HG03460 (cell line): Measurements from ENCODE around the gene ZNF740.
"Not testable (repeated sequence)": the region's sequence is repeated elsewhere in the genome, so short reads cannot be mapped to it uniquely, and the experiment has no call there.

ENCODE experiments used
- ATAC-seq: cut with Tn5 transposase; IDR thresholded peaks from one replicate; pipeline ENCODE4 v1.9.1; 2021; ENCODE audit not compliant: unreplicated experiment

The ZNF740 gene

DNA sequence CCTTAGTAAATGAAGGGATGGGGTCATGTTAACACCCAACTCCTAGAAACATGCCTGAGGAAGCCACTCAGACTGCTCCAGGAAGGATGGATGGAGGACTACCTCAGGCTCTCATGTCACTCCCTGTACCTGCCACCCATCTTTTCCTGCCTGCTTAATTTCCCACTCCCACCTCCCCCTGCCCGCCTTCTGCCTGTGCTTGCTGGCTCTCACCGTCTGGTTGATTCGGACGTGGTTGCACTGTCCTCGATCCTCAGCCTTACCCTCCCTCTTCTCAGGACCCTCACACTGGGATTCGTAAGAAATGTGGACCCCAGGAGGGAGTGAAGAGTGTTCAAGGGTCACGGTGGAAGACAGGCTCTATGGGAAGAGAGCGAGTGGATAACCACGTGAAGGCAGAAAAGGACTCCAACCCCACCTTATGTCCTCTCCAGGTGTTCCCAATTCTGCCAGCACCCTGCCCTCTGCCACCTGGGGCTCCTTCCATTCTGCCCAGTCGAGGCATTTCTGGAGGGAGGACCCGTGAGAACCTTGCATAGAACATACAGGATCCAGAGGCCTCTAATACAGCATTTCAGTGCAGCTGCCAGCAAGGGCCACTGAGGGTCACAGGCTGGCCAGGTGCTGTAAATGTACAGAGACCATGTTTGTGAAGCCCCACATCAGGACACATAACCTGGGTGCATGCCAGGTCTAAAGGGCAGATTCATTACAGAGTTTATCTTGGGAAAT, 13.6 kb downstream of the ZNF740 start:
- no peak for ATAC-seq

DNA sequence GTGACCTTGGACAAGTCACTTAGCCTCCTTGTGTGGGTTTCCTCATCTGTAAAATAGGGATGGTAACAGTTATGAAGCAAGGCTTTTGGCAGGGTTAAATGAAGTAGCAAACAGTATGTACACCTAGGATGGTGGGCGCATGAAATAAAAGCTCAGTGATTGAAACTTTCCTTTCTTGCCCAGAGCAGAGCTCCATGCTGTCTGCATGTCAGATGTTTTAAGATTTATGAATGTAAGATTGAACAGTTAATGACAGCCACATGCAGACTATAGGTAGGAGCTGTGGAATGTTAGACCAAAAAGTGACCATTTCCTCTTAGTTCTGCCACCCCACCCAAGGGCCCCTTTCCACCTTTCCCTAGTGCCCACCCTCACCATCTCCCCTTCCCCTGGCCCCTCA, 14.5 kb downstream of the ZNF740 start:
- no peak for ATAC-seq

DNA sequence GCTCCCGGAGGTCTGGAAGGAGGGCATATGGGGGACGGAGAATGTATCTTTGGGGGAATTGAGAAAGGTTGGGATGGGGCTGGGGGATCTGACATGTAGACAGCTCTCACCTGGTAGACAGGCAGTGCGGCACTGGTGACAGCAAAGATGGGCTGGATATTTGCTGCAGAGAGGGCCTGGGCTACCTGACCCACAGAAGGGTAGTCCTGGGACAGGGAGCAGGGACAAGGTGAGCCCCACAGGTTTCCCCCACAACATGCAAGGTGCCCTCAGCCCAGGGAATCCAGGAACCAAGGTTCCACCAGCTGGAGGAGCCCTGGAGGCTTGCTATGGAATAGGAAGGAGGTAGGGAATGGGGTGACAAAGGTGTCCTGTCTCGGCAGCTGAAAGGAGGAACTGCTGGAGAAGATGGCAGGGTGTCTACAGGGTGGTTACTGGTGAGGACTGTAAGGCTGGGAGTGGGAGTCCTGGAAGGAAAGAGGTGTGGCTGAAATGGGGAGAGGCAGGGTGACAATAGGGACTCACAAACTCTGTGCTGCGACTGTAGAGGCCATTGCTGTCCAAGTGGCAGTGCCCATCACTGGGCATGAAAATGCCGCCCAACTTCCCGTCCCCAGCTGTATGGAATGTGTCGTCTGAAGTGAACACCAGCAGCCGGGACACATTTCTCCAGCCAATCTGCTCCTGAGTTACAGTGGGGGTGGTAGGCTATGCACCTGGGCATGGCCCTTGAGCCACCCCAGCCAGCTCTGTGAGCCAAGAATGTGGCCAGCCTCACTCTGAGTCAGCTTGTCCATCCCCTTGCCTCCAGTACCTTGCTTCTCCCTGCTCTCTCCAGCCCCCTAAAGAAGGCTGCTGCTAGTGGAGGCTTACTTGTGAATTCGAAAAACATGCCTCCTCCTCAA, 15.2 kb downstream of the ZNF740 start:
- ATAC-seq = no peak

DNA sequence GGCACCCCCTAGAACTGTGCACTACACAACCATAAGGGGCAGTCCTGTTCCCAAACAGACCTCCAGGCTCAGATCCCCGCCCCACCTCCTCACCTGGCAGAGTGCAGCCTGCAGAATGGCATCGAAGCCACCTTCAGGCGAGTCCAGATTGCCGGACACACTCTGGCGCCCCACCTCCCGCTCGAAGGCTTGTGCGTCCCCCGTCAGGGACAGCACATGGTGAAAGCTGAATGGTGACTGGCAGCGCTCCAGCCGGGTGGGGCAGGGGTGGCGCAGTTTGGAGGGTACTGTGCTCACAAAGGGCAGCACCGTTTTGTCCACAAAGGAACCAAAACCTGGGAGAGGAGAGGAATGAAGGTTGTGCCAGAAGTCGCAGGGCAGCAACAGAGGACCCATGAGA, 16.0 kb downstream of the ZNF740 start:
- no peak for ATAC-seq

DNA sequence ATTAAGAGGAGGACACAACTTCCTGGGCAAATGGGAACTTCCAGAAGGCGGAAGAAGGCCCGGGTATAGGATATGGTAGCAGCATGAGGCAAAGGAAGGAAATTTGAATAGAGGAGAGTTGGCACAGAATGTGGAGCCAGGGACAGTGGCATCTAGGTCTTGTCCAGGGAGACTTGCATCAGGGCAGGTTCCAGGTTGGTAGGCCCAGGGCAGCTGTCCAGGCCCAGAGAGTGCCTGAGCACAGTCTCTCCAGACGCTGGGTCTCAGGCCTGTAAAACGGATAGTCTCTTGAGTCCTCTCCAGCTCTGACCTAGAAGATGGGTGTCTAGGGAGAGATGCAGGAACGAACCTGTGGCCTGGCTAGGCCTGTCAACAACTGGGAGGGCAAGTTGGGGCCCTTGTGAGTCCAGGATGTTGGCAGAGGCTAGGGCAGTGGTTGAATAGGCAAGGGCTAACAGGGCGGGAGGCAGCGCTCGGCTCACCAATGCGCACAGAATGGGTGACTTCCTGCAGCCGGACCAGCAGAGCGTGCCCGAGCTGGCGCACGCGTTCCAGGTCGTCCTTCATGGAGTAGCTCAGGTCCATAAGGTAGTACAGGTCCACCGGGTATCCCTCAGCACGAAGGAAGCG, 16.6 kb downstream of the ZNF740 start:
- ATAC-seq = no peak

DNA sequence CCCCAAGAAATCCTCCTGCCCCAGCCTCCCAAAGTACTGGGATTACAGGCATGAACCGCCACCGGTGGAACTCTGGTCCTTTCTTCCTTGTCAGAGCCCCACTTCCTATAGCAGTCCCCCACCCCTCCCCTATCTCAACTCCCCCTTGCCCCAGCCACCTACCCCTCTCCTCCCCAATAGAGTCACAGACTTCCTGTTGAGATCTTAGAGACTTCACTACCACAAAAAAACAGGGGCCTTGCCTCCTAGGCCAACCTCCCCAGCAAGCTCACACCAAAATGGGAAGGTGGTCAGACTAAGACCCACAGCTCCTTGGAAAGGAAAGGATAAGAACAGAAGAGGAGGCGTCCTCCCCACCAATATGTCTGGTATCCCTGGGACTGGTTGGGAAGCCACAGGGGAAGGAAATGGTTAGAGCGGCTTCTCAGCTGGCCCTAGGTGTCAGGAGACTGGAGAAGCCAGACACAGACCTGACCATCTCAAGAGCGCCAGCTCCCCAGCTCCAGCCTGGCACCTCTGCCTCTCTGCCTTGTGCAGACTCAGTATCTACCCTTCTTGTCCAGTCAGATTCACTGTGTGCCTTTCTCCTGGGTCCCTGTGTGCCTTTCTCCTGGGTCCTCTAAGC, 18.1 kb downstream of the ZNF740 start:
- no peak for ATAC-seq

DNA sequence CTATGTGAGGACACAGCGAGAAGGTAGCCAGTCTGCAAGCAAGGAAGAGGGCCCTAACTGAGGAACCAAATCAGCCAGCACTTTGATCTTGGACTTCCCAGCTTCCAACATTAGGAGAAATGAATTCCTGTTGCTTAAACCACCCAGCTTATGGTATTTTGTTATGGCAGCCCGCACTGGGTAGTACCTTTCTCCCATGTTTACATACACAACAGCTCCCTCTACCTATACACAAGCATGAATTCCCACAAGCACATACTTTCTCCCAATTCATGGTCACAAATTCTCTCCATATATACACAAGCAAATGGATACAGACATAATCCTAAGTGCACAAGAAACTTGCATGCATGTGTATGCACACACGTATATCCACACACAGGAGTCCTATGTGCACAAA, 19.2 kb downstream of the ZNF740 start:
- ATAC-seq = no peak

DNA sequence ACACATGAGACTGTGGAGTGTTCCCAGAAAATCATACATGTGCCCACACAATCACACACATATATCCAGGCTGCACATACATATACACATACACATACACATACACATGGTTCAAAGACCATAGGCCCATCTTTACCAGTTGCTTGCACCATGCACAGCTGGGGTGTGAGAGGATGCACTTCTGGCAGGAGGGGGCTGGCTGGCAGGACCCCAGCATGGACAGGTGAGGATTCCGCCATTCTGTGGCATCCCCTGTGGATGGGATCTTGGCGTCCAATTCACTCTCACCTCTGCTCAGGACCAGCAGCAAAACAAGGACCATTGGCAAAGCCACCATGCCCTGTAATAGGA, 19.6 kb downstream of the ZNF740 start:
- ATAC-seq = no peak

DNA sequence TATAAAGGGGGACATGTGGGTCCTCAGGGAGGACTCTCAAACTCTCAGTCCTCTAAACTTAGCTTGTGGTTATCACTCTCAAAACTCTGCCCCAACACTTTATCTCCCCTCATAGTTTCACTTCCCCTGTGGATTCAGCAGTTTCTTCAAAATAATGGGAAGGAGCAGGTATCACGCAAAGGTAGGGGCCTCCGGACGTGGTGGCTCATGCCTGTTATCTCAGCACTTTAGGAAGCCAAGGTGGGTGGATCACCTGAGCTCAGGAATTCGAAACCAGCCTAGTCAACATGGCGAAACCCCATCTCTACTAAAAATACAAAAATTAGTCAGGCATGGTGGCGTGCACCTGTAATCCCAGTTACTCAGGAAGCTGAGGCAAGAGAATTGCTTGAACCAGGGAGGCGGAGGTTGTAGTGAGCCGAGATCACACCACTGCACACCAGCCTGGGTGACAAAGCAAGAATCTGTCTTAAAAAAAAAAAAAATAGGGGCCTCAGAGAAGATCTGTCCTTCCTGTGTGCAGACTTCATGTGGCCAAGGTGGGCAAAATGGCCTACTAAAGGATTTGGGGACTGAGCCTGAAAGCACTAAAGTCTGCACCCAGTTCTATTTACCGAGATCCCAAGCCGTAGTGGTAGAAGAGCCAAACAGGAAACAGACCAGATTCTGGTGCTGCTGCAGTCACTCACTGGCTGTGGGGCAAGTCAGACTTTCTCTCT, 20.1 kb downstream of the ZNF740 start:
- peak; percentile 68 for ATAC-seq

DNA sequence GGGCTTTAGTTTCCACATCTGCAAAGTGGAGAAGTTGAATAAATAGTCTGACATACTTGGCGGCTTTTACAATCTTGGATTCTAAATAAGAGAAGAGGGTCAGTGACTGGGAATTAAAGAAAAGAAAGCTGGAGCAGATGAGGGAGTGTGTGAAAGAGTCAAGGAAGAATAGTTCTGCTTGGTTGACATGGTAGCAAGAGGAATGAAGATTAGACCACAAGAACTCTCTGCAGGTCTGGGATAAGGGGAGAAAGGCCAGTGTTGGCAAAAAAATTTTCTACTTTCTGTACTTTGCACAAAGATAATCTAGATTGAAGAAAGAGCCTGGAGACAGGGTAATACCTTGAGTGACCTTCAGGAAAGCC, 20.6 kb downstream of the ZNF740 start:
- no peak for ATAC-seq

DNA sequence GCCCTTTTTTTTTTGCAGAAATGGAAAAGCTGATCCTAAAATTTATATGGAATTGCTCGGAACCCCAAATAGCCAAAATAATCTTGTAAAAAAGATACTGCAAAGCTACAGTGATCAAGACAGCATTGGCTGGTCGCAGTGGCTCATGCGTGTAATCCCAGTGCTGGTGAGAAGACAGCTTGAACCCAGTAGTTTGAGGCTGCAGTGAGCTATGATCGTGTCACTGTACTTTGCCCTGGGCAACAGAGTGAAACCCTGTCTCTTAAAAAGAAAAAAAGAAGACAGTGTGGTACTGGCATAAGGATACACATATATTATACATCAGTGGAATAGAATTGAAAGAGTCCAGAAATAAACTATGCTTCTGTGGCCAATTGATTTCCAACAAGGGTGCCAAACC, 21.1 kb downstream of the ZNF740 start:
- ATAC-seq = no peak

DNA sequence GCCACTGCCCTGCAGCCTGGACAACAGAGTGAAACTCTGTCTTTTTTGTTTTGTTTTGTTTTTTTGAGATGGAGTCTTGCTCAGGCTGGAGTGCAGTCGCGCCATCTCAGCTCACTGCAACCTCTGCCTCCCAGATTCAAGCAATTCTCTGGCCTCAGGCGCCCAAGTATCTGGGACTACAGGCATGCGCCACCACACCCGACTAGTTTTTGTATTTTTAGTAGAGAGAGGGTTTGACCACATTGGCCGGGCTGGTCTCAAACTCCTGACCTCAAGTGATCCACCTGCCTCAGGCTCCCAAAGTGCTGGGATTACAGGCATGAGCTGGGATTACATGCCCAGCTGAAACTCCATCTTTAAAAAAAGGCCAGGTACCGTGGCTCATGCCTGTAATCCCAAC, 21.8 kb downstream of the ZNF740 start:
- ATAC-seq = not testable (repeated sequence)

DNA sequence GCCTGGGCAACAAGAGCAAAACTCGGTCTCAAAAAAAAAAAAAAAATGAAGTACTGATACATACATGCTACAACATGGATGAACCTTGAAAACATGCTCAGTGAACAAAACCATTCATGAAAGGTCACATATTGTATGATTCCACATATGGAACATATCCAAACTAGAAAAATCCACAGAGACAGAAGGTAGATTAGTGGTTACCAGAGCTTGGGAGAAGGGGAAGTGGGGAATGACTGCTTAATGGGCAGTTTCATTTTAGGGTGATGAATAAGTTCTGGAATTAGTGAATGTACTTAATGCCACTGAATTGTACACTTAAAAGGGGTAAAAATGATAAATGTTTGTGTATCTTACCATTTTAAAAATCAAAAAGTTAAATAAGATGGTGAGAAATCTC, 23.8 kb downstream of the ZNF740 start:
- no peak for ATAC-seq

DNA sequence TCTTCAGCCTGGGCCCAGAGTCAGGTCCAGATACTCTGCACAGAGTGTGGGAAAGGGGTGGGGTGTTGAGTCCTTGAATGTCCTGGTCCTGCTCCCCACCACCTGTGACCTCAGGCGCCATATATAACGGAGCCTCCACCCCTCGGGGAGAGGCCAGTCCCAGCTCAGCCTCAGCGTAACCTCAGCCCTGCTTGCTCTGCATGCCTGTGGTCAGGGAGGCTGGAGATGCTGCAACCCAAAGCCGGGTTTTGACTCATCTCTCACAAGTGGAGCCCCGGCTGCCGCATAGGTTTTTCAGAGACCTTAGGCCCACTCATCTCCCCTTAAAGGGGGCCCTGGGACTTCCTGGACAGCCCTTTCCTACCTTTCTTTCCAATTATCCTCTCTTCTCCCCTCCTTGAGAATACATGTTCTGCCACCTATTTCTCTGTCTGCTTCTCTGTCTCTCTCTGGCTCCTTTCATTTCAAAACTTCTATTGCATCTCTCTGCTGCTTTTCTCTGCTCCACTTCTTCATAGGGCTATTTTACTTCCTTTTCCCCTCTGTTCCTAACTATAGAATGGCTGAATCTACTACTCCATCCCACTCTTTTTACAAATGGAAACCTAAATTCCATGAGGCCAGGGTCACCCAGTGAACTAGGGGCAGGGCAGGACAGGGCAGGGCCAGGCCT, 25.4 kb downstream of the ZNF740 start:
- ATAC-seq = peak; percentile 65

DNA sequence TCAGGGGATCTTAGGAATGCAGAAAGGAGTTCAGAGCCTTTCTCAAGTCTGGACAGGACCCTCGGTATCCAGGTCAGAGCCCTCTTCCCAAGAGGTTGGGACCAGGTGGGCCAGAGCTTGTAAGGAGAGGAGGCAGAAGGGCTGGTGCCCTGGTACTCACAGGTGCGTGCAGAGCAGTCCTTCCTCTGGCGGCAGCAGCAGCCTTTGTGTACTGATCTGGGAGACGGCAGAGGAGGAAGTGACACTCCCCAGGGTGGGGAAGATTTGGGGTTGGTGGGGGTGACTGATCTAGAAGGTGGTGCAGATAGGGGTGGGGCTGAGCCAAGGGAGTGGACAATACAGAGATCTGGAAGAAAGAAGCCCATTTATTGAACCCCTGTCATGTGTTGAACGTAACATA, 26.5 kb downstream of the ZNF740 start, which contains the start of gene ITGB7:
Gene ITGB7 (minus strand): TSS at position 210 of the 400 bp plus-strand sequence. CDS start 6,808 bp downstream, outside the sequence.
- ATAC-seq = no peak

DNA sequence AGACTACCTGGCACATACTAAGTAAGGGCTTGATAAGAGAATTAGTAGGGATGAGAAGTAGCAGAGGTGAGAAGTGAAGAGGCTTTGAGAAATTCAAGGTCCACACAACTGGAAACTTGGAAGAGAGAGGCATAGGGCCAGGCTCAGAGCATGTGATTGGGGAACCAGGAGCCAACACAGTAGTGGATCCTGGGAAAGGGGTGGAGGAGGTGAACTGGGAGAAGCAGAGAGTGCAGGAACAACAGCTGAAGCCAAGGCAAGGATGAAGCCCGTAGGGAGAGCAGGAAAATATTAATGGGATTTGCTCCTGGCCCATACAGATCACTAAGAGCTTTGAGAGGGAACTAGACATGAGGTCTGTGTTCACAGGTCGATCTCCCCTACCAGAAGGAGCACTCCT, 27.9 kb downstream of the ZNF740 start:
- ATAC-seq = no peak

DNA sequence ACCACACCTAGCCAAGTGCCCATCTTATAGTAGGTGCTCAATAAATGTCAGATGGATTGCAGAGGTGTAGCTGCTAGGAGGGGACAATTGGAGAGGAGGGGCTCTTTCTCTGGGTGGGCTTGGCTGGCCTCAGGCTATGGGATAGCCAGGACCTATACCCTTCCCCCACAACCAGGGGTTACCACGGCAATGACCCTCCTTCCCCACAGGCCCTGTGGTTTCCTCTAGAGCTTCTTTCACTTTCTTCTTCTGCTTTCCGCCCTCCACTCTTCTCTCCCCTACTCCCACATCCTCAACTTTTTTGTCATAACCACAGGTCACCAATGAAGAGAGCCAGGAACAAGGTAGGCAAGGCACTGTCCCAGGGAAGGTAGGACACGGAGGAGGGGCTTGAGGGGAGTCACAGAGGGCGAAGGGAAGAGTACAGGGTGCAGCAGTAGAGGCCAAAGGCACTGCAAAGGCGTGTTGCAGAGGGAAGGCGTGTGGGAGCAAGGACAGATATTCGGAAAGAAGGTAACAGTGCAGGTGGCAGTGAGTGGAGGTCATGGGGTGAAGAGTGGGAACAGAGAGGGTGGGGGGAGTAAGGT, 28.4 kb downstream of the ZNF740 start:
- peak; percentile 44 for ATAC-seq

DNA sequence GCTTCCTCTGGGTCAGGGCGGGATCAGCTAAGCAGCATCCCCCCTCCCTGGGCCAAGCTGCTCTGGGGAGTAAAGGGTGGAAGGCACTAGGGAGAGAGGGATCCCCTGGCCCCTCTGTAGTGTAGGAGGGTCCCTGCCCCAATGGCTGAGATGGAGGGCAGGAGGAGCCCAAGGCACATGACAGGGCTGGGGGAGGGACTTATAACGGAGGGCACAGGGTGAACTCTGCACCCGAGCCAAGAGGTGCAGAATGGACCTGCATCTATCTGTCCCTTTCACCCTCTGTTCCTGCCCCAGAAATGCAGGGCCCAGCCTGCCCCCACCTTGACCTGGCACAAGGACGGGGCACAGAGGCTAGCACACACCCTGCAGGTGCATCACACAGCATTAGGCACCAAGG, 30.3 kb downstream of the ZNF740 start:
- no peak for ATAC-seq

DNA sequence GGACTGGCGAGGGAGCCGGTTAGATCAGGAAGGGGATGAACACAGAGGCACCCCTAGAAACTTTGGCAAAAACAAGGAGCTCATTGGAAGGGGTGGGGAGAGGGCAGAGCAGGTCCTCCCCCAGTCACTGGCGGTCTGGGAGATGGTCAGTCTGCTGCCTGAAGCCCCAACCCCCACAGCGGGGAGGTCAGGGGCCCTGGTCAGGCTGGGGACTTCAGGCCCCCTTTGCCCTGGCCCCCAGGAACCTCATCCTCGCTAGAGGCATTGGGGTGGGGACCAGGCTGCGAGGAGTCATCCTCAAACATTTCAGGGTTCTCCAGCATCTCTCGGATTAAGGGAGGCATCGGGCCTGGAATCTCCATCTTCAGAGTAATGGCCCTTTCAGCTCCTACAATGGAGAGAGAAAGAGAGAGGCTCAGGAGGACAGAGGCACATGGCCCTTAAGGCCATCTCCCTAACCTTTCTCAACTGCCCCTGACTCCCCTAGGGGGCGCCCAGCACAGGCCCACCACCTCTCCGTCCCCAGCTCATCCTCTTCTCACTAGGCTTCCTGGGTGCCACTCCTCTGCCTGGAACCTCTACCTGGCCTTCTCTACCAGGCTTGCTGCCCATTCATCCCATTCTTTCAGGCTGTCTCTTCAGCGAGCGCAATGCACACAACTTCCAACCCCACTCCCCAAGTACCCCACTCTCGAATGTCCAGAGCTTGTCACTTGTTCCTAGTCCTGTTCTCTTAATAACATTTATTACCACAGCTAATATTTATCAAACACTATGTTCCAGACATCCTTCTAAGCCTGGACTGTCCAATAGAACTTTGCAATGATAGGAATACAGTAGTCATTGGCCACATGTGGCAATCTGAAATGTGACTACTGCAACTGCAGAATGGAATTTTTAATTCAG, 31.2 kb downstream of the ZNF740 start:
- ATAC-seq = no peak
